Heart right ventricle (tissue), 16 donors: ENCODE results near the gene MEGF11. TPM values are rescaled to one million over a fixed set of nuclear protein-coding genes. Genes with fewer than 3 reads are reported as not detected.

ENCODE experiments used
- ATAC-seq, 8 donors: fragments of 200-7000 bp; cut with Tn5 transposase; one replicate each; pipeline ENCODE4 v1.9.1; 2020; ENCODE audit warnings: mild to moderate bottlenecking in 8 of 8, moderate library complexity in 8 of 8, moderate number of reproducible peaks in 1 of 8
- DNase-seq, 2 donors: peaks; one replicate each; pipeline ENCODE4 v3.0.0-alpha.2; 2020
- H3K27ac ChIP-seq, 10 donors: fragments of 200-600 bp; sonication (generic) in 2 of 10; one replicate each; pipeline versions ENCODE4 v1.5.0 to v1.8.0; 2020 to 2022; ENCODE audit warnings: mild to moderate bottlenecking in 3 of 10
- H3K27me3 ChIP-seq, 7 donors: fragments of 200-600 bp; one replicate each; pipeline ENCODE4 v1.8.0; 2021 to 2022; ENCODE audit warnings: mild to moderate bottlenecking in 2 of 7
- H3K36me3 ChIP-seq, 9 donors: fragments of 200-600 bp; sonication (generic) in 1 of 9; one replicate each; pipeline versions ENCODE4 v1.5.0 to v1.8.0; 2020 to 2022; ENCODE audit warnings: mild to moderate bottlenecking in 2 of 9
- H3K4me1 ChIP-seq, 9 donors: fragments of 200-600 bp; sonication (generic) in 1 of 9; one replicate each; pipeline versions ENCODE4 v1.5.0 to v1.8.0; 2020 to 2022; ENCODE audit warnings: mild to moderate bottlenecking in 4 of 9
- H3K4me3 ChIP-seq, 10 donors: fragments of 200-600 bp; sonication (generic) in 2 of 10; one replicate each; pipeline versions ENCODE4 v1.5.0 to v1.8.0; 2020 to 2022; ENCODE audit warnings: mild to moderate bottlenecking in 7 of 10, moderate library complexity in 2 of 10
- H3K9me3 ChIP-seq, 11 donors: fragments of 200-600 bp in 10 of 11; sonication (generic) in 2 of 11; one replicate each; pipeline versions ENCODE4 v1.5.0 to v1.8.0; 2013 to 2022; ENCODE audit warnings: mild to moderate bottlenecking in 2 of 11, control low read depth in 1 of 11, moderate library complexity in 1 of 11
- WGBS, 2 donors: extraction: QIAGEN DNeasy Blood & Tissue Kit; methylation state at CpG; one replicate each; pipeline ENCODE4 v1.1.7; 2013; ENCODE audit warnings: inconsistent platforms in 1 of 2; 5-methylcytosine and 5-hydroxymethylcytosine counted together
- intact Hi-C, 10 donors: fragments of 100-400 bp; cut with DNase I; formaldehyde crosslinking; loops; one replicate each; pipeline versions ENCODE4 v1.11.1 to v1.14.2; 2022
- polyA plus RNA-seq, 2 donors: library from polyadenylated mRNA; stranded (reverse); fragments of 200-250 nt; gene quantifications; one replicate each; pipeline ENCODE4 v1.2.3, GENCODE V29; 2013
- total RNA-seq, 10 donors: library from RNA; stranded (reverse); fragmentation: NEBNext Ultra II Directional in 3 of 10; extraction: Animal tissue kit (Norgen Biotek cat#: 25700) in 3 of 10; gene quantifications; one replicate each; pipeline versions ENCODE4 v1.2.1 to v1.2.4, GENCODE V29; 2021 to 2023
- TF ChIP-seq, protein P1 (sequence below), 9 donors: fragments of 200-600 bp; sonication (generic) in 2 of 9; IDR thresholded peaks; one replicate each; pipeline versions ENCODE4 v1.5.0 to v1.8.0; 2021 to 2022; ENCODE audit warnings: antibody characterized with exemption in 9 of 9, mild to moderate bottlenecking in 5 of 9, moderate library complexity in 1 of 9
- donor health status: Arrhythmogenic right ventricular cardiomyopathy.
- donor health status: ischemic (EF 13 %, LVEDD 7.1; RV severe dilation, severe dysfunction).
- donor health status: healthy with polysubstance abuse.
- donor health status: DM: no; HTN: yes; CAD: no.
- donor health status: DM: no; HTN: no; CAD: no.
- donor health status: ischemic (EF 25% LVEDD 6.9; RV normal size, moderate dysfunction).
- donor health status: ischemic (EF 25% LVEDD 5.7; RV mildly dilated, moderate dysfunction).
- donor health status: healthy.
- donor health status: DM: yes; HTN: yes; CAD: no.
- donor health status: Ischemic cardiomyopathy.
- donor health status: ischemic (EF 35%, LVEDD 5.7; RV mildly dilated, moderate dysfunction).
- donor health status: nonischemic (EF 11% LVEDD 7.7; RV severe dilation, severe dysfunction).
- donor health status: DM: yes; HTN: yes; CAD: no.
- donor health status: PGD.
- donor health status: ischemic (EF 29% LVEDD 5.4; RV normal size, mild dysfunction).
- donor health status: nonischemic (EF 23%, LVEDD 6.1; RV moderate dilation, normal function).

MEGF11 gene
- total and polyA plus RNA-seq, 12 donors, result 0.03 TPM; not detected in 11

- no peak for DNase-seq
- H3K27me3 ChIP-seq, result peaks cover 0 to 26% (median 13%) of the 10 kb centered on the region in 7 donors
- no peaks in the 10 kb centered on the region for H3K36me3 ChIP-seq
- H3K9me3 ChIP-seq, result peaks cover 0 to 11% (median 0%) of the 10 kb centered on the region in 11 donors
- TF ChIP-seq, protein P1, sequence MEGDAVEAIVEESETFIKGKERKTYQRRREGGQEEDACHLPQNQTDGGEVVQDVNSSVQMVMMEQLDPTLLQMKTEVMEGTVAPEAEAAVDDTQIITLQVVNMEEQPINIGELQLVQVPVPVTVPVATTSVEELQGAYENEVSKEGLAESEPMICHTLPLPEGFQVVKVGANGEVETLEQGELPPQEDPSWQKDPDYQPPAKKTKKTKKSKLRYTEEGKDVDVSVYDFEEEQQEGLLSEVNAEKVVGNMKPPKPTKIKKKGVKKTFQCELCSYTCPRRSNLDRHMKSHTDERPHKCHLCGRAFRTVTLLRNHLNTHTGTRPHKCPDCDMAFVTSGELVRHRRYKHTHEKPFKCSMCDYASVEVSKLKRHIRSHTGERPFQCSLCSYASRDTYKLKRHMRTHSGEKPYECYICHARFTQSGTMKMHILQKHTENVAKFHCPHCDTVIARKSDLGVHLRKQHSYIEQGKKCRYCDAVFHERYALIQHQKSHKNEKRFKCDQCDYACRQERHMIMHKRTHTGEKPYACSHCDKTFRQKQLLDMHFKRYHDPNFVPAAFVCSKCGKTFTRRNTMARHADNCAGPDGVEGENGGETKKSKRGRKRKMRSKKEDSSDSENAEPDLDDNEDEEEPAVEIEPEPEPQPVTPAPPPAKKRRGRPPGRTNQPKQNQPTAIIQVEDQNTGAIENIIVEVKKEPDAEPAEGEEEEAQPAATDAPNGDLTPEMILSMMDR (IDR thresholded peaks at IDR 0.05), result no peak
- no peak overlapping the region for H3K27ac ChIP-seq
- no peaks in the 10 kb centered on the region for H3K4me1 ChIP-seq
- H3K4me3 ChIP-seq, result no peak overlapping the region
- WGBS, 2 donors, result 79 to 86% methylated on average over 3 to 4 of the region's 4 CpGs
- intact Hi-C loops, result no loop called here
- ATAC-seq, result no peak
Measured at GRCh38 chr15:66030650-66031049, 222.9 kb downstream of the MEGF11 start.

DNA sequence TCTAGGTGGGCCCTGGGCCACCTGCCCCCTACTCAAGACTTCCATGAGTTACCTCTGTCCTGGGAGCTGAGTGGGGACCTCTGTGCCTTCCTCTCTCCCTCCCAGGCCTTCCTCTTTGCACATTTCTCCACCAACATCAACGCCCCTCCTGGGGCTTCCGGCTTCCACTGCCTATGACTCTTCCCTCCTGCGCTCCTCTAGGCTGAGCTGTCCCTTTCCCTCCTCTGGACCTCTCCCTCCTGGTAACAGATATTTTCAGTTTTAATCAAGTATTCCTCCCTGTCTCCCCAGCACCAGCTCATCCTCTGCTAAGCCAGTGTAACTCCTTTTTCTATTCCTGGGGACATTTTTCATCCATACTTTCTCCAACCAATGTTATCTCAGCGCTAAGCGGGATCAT lies 223.9 kb downstream of the MEGF11 start:
- no peak overlapping the region for H3K4me3 ChIP-seq
- TF ChIP-seq, protein P1 (IDR thresholded peaks at IDR 0.05), result no peak
- H3K4me1 ChIP-seq, result no peaks in the 10 kb centered on the region
- H3K36me3 ChIP-seq, result no peaks in the 10 kb centered on the region
- DNase-seq, result no peak
- 81 to 85% methylated on average over 5 of the region's 5 CpGs for WGBS, 2 donors
- intact Hi-C loops, result no loop called here
- ATAC-seq, result no peak
- H3K27me3 ChIP-seq, result peaks cover 0 to 30% (median 15%) of the 10 kb centered on the region in 7 donors
- peaks cover 0 to 11% (median 0%) of the 10 kb centered on the region in 11 donors for H3K9me3 ChIP-seq
- H3K27ac ChIP-seq, result no peak overlapping the region

GRCh38 chr15:66027268-66027805 lies 226.2 kb downstream of the MEGF11 start:
- no peak for DNase-seq
- no peaks in the 10 kb centered on the region for H3K4me1 ChIP-seq
- H3K27ac ChIP-seq, result no peak overlapping the region
- peaks cover 0 to 9% (median 0%) of the 10 kb centered on the region in 11 donors for H3K9me3 ChIP-seq
- TF ChIP-seq, protein P1 (IDR thresholded peaks at IDR 0.05), result no peak
- H3K36me3 ChIP-seq, result no peaks in the 10 kb centered on the region
- WGBS, 2 donors, result 40 to 45% methylated on average over 5 of the region's 5 CpGs
- peaks cover 0 to 34% (median 22%) of the 10 kb centered on the region in 7 donors for H3K27me3 ChIP-seq
- ATAC-seq, result no peak
- intact Hi-C loops, result no loop called here
- no peak overlapping the region for H3K4me3 ChIP-seq

GRCh38 chr15:66025972-66026371 lies 227.6 kb downstream of the MEGF11 start:
- Histone ChIP-seq H3K4me1 (no peaks in the 10 kb centered on the region), H3K4me3 (no peak overlapping the region), H3K36me3 (no peaks in the 10 kb centered on the region), H3K27ac (no peak overlapping the region), H3K27me3 (peaks cover 0 to 39% (median 23%) of the 10 kb centered on the region in 7 donors), H3K9me3 (no peaks in the 10 kb centered on the region)
- intact Hi-C loops, result no loop called here
- DNase-seq (no peak), ATAC-seq (no peak)
- WGBS, 2 donors, result 53 to 56% methylated on average over 7 of the region's 7 CpGs
- TF ChIP-seq, protein P1 (IDR thresholded peaks at IDR 0.05), result no peak
